Measurements from ENCODE around the gene TM9SF3. TPM values are rescaled to one million over a fixed set of nuclear protein-coding genes. Genes with fewer than 3 reads are reported as not detected.

TM9SF3 gene
- total RNA-seq, 1 experiment from 2014 or later, result 79.3 TPM

- TF ChIP-seq RAD21 (IDR thresholded peaks at IDR 0.05; ENCODE audit: low read depth), result no peak
- no peak for TF ChIP-seq FOSL1 (IDR thresholded peaks at IDR 0.05; ENCODE audit: low read depth)
- no peak for TF ChIP-seq TCF7L2 (IDR thresholded peaks at IDR 0.05; ENCODE audit: borderline replicate concordance, extremely low read depth, insufficient read depth, insufficient read length)
- TF ChIP-seq JUND (IDR thresholded peaks at IDR 0.05), result no peak
- no peak for TF ChIP-seq CBX3 (IDR thresholded peaks at IDR 0.05; ENCODE audit: low read depth)
- no peak for TF ChIP-seq CTCF (IDR thresholded peaks at IDR 0.05 in 2 of 3, conservative IDR thresholded peaks at IDR 0.05 in 1 of 3; ENCODE audit: borderline replicate concordance in 1 of 3, insufficient read depth in 1 of 3, low read depth in 2 of 3, low read length in 2 of 3)
- no peak for TF ChIP-seq ZNF274 (IDR thresholded peaks at IDR 0.05; ENCODE audit: low read depth, low read length)
- TF ChIP-seq REST (IDR thresholded peaks at IDR 0.05; ENCODE audit: low read depth), result no peak
- no peak for TF ChIP-seq ZBTB33 (IDR thresholded peaks at IDR 0.05; ENCODE audit: extremely low read depth, insufficient replicate concordance, low read length)
- no peak for TF ChIP-seq ELF1 (IDR thresholded peaks at IDR 0.05; ENCODE audit: borderline replicate concordance, low read depth)
- no peak for TF ChIP-seq MAX (IDR thresholded peaks at IDR 0.05)
- TF ChIP-seq EZH2 (IDR thresholded peaks at IDR 0.05), result no peak
- TF ChIP-seq SRF (IDR thresholded peaks at IDR 0.05; ENCODE audit: low read depth), result no peak
- TF ChIP-seq YY1 (IDR thresholded peaks at IDR 0.05; ENCODE audit: extremely low read depth, insufficient replicate concordance, low read depth, low read length), result no peak
- TF ChIP-seq CEBPB (IDR thresholded peaks at IDR 0.05; ENCODE audit: low read depth), result no peak
- no peak for TF ChIP-seq ZFX (IDR thresholded peaks at IDR 0.05)
- no peak for TF ChIP-seq SP1 (IDR thresholded peaks at IDR 0.05; ENCODE audit: low read depth)
- TF ChIP-seq ATF3 (IDR thresholded peaks at IDR 0.05), result no peak
- no peak for TF ChIP-seq EZH2phosphoT487 (IDR thresholded peaks at IDR 0.05; ENCODE audit: borderline replicate concordance)
Observed at GRCh38 chr10:96488161-96488935, 98.5 kb downstream of the TM9SF3 start.

More at GRCh38 chr10:96488161-96488935, 98.5 kb downstream of the TM9SF3 start:
- ATAC-seq, result no peak
- CTCF ChIA-PET, result no interaction called here
- no peaks in the 10 kb centered on the region for H3K9me3 ChIP-seq (ENCODE audit: control insufficient read depth in 1 of 2, insufficient read depth in 1 of 2, low read depth in 1 of 2, low read length in 2 of 2)
- H3K9me2 ChIP-seq (ENCODE audit: insufficient read depth), result no peaks in the 10 kb centered on the region
- H4K20me1 ChIP-seq (ENCODE audit: insufficient read depth), result no peaks in the 10 kb centered on the region
- RAD21 ChIA-PET (ENCODE audit: low non-redundant PET in 1 of 2, low total read pairs in 2 of 2, uncharacterized antibody in 2 of 2, unreplicated experiment in 2 of 2), result no interaction called here
- H3K36me3 ChIP-seq (ENCODE audit: control insufficient read depth in 1 of 2, insufficient read depth in 2 of 2, low read length in 2 of 2), result no peaks in the 10 kb centered on the region
- no TSS peak for BruUV-seq (replicated peaks)
- H3K27me3 ChIP-seq (ENCODE audit: insufficient read depth, low read length), result 0 out of 2 replicates have a peak, but pooled peaks cover 5% of the 10 kb centered on the region
- peaks cover 0 to 4% of the 10 kb centered on the region in 2 experiments; a peak in 2 of 4 replicates for H3K4me1 ChIP-seq (ENCODE audit: control insufficient read depth in 1 of 2, insufficient read depth in 2 of 2, low read length in 2 of 2)
- H3K4me3 ChIP-seq (replicated peaks in 1 of 2; ENCODE audit: low read depth in 1 of 2, low read length in 2 of 2), result no peak overlapping the region
- intact Hi-C loops (cut with micrococcal nuclease), result no loop called here
- DNase-seq (ENCODE audit: low read depth, low spot score), result no peak
- POLR2A ChIA-PET, result no interaction called here
- H3K27ac ChIP-seq (ENCODE audit: low read depth, low read length), result no peak overlapping the region
- no peak overlapping the region for H2AFZ ChIP-seq (ENCODE audit: low read depth, low read length, poor library complexity, severe bottlenecking)
- no peak overlapping the region for H3K9ac ChIP-seq (ENCODE audit: low read length)
- H3K4me2 ChIP-seq (ENCODE audit: low read length), result no peak overlapping the region
- H3K79me2 ChIP-seq (ENCODE audit: insufficient read depth, low read length), result no peaks in the 10 kb centered on the region

All from HCT116 (cell line).